Subcutaneous abdominal adipose tissue (tissue), 5 donors: ENCODE results near the gene DIP2B.

Experiments
- H3K27ac ChIP-seq: one replicate; pipeline ENCODE4 v1.7.0; 2013; ENCODE audit warnings: low read depth, mild to moderate bottlenecking, inconsistent platforms, low read length, moderate library complexity
- H3K27me3 ChIP-seq, 5 donors: one replicate each; pipeline ENCODE4 v1.7.0; 2013; ENCODE audit warnings: low read length in 5 of 5, inconsistent platforms in 1 of 5; ENCODE audit not compliant: control insufficient read depth in 5 of 5, insufficient read depth in 4 of 5
- H3K36me3 ChIP-seq, 5 donors: one replicate each; pipeline ENCODE4 v1.7.0; 2013; ENCODE audit warnings: low read length in 5 of 5; ENCODE audit not compliant: control insufficient read depth in 5 of 5, insufficient read depth in 5 of 5
- H3K4me1 ChIP-seq, 5 donors: one replicate each; pipeline ENCODE4 v1.7.0; 2013; ENCODE audit warnings: low read length in 5 of 5, mild to moderate bottlenecking in 3 of 5, moderate library complexity in 1 of 5; ENCODE audit not compliant: control insufficient read depth in 5 of 5, insufficient read depth in 5 of 5
- H3K4me3 ChIP-seq, 5 donors: one replicate each; pipeline ENCODE4 v1.7.0; 2013; ENCODE audit warnings: low read length in 5 of 5, low read depth in 1 of 5
- H3K9ac ChIP-seq, 5 donors: one replicate each; pipeline ENCODE4 v1.7.0; 2013; ENCODE audit warnings: low read length in 5 of 5, mild to moderate bottlenecking in 4 of 5, moderate library complexity in 3 of 5
- H3K9me3 ChIP-seq, 5 donors: one replicate each; pipeline ENCODE4 v1.7.0; 2013; ENCODE audit warnings: low read length in 5 of 5; ENCODE audit not compliant: control insufficient read depth in 5 of 5
- donor health status: healthy.
- donor health status: healthy.
- donor health status: healthy.
- donor health status: healthy.
- donor health status: healthy.

DIP2B gene

GRCh38 chr12:50603817-50604639 is 99.2 kb downstream of the DIP2B start:
- Histone ChIP-seq H3K27ac (no peak overlapping the region), H3K4me1 (peaks cover 0 to 26% (median 16%) of the 10 kb centered on the region in 5 donors)

GRCh38 chr12:50604640-50604920 is 99.8 kb downstream of the DIP2B start:
- no peaks in the 10 kb centered on the region for H3K27me3 ChIP-seq
- H3K4me1 ChIP-seq, result peaks cover 0 to 28% (median 19%) of the 10 kb centered on the region in 5 donors
- no peaks in the 10 kb centered on the region for H3K9me3 ChIP-seq
- H3K36me3 ChIP-seq, result no peaks in the 10 kb centered on the region
- no peak overlapping the region for H3K9ac ChIP-seq
- H3K27ac ChIP-seq, result no peak overlapping the region
- no peak overlapping the region for H3K4me3 ChIP-seq

More at GRCh38 chr12:50603817-50604639, 99.2 kb downstream of the DIP2B start:
- Histone ChIP-seq H3K4me3 (no peak overlapping the region), H3K9me3 (no peaks in the 10 kb centered on the region), H3K27me3 (no peaks in the 10 kb centered on the region), H3K36me3 (no peaks in the 10 kb centered on the region), H3K9ac (peak overlapping the region in 1 of 5 donors; percentile 20)

GRCh38 chr12:50606675-50607375 is 102.0 kb downstream of the DIP2B start:
- peaks cover 0 to 38% (median 30%) of the 10 kb centered on the region in 5 donors for H3K4me1 ChIP-seq
- H3K27ac ChIP-seq, result no peak overlapping the region
- no peak overlapping the region for H3K4me3 ChIP-seq
- H3K9ac ChIP-seq, result no peak overlapping the region
- no peaks in the 10 kb centered on the region for H3K36me3 ChIP-seq
- no peaks in the 10 kb centered on the region for H3K9me3 ChIP-seq
- H3K27me3 ChIP-seq, result no peaks in the 10 kb centered on the region

GRCh38 chr12:50609292-50609874 is 104.6 kb downstream of the DIP2B start:
- H3K4me1 ChIP-seq, result peaks cover 0 to 34% (median 23%) of the 10 kb centered on the region in 5 donors
- H3K4me3 ChIP-seq, result peak overlapping the region in 1 of 5 donors; percentile 29
- H3K36me3 ChIP-seq, result no peaks in the 10 kb centered on the region
- H3K27ac ChIP-seq, result no peak overlapping the region
- no peaks in the 10 kb centered on the region for H3K27me3 ChIP-seq
- H3K9me3 ChIP-seq, result no peaks in the 10 kb centered on the region
- H3K9ac ChIP-seq, result no peak overlapping the region

- H3K36me3 ChIP-seq, result no peaks in the 10 kb centered on the region
- H3K4me3 ChIP-seq, result no peak overlapping the region
- no peaks in the 10 kb centered on the region for H3K27me3 ChIP-seq
- H3K9ac ChIP-seq, result no peak overlapping the region
- H3K4me1 ChIP-seq, result peaks cover 0 to 34% (median 22%) of the 10 kb centered on the region in 5 donors
- H3K9me3 ChIP-seq, result no peaks in the 10 kb centered on the region
- no peak overlapping the region for H3K27ac ChIP-seq
Measured at GRCh38 chr12:50610171-50610570, 105.4 kb downstream of the DIP2B start.

GRCh38 chr12:50611021-50611744 is 106.4 kb downstream of the DIP2B start:
- Histone ChIP-seq H3K9ac (no peak overlapping the region), H3K4me3 (no peak overlapping the region), H3K4me1 (peaks cover 0 to 34% (median 22%) of the 10 kb centered on the region in 5 donors), H3K9me3 (no peaks in the 10 kb centered on the region), H3K36me3 (no peaks in the 10 kb centered on the region), H3K27ac (no peak overlapping the region), H3K27me3 (no peaks in the 10 kb centered on the region)

GRCh38 chr12:50612882-50613281 is 108.1 kb downstream of the DIP2B start:
- peaks cover 0 to 32% (median 22%) of the 10 kb centered on the region in 5 donors for H3K4me1 ChIP-seq

GRCh38 chr12:50613463-50613862 is 108.7 kb downstream of the DIP2B start:
- no peak overlapping the region for H3K4me3 ChIP-seq
- no peak overlapping the region for H3K27ac ChIP-seq
- peaks cover 0 to 32% (median 22%) of the 10 kb centered on the region in 5 donors for H3K4me1 ChIP-seq
- no peaks in the 10 kb centered on the region for H3K36me3 ChIP-seq
- H3K27me3 ChIP-seq, result no peaks in the 10 kb centered on the region
- no peaks in the 10 kb centered on the region for H3K9me3 ChIP-seq
- no peak overlapping the region for H3K9ac ChIP-seq

More at GRCh38 chr12:50612882-50613281, 108.1 kb downstream of the DIP2B start:
- no peak overlapping the region for H3K4me3 ChIP-seq
- no peak overlapping the region for H3K9ac ChIP-seq
- H3K36me3 ChIP-seq, result no peaks in the 10 kb centered on the region
- H3K9me3 ChIP-seq, result no peaks in the 10 kb centered on the region
- H3K27me3 ChIP-seq, result no peaks in the 10 kb centered on the region
- no peak overlapping the region for H3K27ac ChIP-seq

GRCh38 chr12:50614167-50614759 is 109.5 kb downstream of the DIP2B start:
- H3K9ac ChIP-seq, result no peak overlapping the region
- no peak overlapping the region for H3K27ac ChIP-seq
- H3K4me3 ChIP-seq, result no peak overlapping the region
- no peaks in the 10 kb centered on the region for H3K27me3 ChIP-seq
- H3K9me3 ChIP-seq, result no peaks in the 10 kb centered on the region
- peaks cover 0 to 28% (median 20%) of the 10 kb centered on the region in 5 donors for H3K4me1 ChIP-seq
- H3K36me3 ChIP-seq, result no peaks in the 10 kb centered on the region
